ENCODE measurements around the gene SNAP91.
"Not testable (repeated sequence)": the region's sequence is repeated elsewhere in the genome, so short reads cannot be mapped to it uniquely, and the experiment has no call there.

SNAP91 gene

DNA sequence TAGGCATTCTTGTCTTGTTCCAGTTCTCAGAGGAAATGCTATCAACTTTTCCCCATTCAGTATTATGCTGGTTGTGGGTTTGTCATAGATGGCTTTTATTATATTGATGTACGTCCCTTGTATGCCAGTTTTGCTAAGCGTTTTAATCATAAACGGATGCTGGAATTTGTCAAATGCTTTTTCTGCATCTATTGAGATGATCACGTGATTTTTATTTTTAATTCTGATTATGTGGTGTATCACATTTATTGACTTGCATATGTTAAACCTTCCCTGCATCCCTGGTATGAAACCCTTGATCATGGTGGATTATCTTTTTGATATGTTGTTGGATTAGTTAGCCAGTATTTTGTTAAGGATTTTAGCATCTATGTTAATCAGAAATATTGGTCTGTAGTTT lies 79.0 kb downstream of the SNAP91 start:
- not testable (repeated sequence) for DNase-seq

DNA sequence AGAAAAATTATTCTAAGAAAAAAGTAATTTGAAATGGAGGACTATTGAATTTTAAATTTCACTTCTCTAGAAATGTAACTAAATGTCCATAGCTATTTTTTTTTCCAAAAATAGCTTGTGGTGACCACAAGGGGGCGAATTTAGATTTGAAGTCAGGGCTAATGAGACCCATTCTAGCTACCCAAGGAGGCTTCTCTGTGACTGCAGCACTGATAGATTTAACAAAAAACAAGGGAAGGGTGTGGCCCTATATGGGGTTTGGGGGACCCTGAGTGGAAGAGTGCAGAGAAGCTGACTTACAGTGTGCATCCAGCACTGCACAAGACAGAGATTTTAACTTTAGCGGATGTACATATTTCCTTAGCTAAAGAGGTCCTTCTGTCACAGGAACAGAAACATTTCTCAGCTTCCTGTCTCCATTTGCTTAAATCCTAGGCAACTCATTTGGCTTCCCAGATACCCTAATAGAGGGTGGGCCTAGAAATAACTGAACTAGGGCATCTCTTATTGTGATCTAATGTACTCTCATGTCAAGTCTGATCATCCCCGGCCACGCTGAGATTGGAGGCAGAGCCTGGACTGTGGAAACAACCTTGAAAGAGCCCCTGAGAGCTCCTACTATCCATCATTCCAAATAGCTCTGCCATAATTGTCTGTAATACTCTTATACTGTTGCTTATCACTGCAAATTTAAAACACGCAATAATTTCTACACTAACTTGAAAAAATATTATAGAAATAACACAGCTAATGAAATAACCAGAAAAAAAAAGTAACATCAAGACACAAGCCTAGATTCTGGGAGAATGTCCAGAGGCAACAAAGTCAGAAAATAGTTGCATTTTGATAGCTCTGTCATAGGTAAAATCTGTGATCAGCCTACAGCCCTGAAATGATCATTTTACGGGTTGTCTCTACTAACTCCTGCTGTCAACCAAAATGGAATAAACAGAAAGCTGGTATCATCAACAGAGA lies 93.6 kb downstream of the SNAP91 start:
- DNase-seq: no peak

DNA sequence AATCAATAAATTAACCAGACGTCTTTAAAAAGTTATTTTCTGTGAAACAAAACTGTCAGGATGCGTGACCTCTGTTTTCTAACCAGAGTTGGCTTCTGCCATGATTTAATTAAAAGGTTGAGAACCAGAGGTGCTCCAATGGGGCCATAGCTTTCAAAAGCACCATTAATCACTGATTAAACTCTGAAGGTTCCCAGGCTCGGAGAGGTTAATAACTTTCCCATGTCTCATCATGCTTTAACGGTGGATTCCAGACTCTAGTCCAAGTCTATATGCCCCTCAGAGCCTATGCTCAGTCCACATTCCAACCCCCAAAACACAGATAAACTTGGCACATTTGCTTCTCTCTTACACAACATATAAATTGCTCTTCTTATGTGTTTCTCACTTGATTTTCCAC lies 95.5 kb downstream of the SNAP91 start:
- DNase-seq: no peak

GRCh38 chr6:83609248-83609647 lies 99.7 kb downstream of the SNAP91 start:
- DNase-seq: no peak

DNA sequence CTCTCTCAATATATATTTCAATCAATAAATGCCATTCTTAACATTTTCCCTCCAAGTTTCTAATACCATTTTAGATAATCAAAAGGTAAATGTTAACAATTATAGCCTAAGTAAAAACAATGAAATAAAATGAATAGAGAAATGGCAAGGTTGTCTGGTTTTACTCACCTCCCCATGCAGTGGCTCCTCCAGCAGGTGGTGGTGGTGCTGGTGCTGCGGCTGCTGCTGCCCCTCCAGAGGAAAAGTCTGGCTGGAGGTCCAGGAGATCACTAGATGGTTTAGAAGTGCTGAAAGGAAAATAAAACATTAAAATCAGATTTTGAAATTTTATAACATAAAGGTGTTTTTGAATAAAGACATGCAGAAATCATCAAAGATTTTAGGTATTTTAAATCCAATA lies 103.4 kb downstream of the SNAP91 start:
- no peak for DNase-seq

- no peak for DNase-seq
Measured at GRCh38 chr6:83603551-83603950, 105.3 kb downstream of the SNAP91 start.

DNA sequence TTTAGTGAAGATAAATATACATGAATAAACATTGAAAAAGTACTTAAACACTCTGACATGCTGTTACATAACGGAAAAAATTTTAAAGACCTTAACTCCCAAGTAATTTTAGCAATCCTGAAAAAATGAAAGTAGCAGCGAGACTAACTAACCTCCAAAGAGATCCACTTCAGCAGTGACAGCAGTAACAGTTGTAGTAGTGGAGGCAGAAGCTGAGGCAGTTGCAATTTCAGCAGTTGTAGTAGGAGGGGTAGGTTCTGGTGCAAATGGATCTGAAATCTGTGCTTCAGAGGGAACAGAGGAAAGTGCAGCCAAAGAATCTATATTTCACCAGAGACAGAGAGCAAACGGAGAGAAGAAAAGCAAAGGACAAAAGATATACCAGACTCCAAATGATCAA lies 107.8 kb downstream of the SNAP91 start:
- no peak for DNase-seq

- DNase-seq: no peak
Measured at GRCh38 chr6:83600459-83600858, 108.4 kb downstream of the SNAP91 start.

- no peak for DNase-seq
Measured at GRCh38 chr6:83597511-83597910, 111.4 kb downstream of the SNAP91 start.

DNA sequence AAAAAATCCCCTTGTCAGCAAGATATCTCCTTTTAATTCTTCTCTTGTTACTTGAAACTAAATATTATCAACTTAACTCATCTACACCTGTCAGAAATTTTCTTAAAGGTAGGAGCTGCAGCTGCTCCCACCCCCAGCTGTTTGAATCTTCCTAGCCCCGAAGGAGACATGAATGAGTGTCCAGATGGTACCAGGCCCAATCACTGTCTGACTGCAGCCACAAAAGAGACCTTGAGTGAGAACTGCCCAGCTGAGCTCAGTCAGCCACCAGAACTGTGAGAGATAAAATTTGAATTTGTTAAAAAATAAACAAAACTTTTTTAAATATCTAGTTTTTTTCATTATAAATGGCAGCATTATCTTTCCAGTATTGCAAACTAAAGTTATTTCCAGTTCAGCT lies 111.8 kb downstream of the SNAP91 start:
- DNase-seq: no peak

- DNase-seq: no peak
Measured at GRCh38 chr6:83594941-83595340, 114.0 kb downstream of the SNAP91 start.

DNA sequence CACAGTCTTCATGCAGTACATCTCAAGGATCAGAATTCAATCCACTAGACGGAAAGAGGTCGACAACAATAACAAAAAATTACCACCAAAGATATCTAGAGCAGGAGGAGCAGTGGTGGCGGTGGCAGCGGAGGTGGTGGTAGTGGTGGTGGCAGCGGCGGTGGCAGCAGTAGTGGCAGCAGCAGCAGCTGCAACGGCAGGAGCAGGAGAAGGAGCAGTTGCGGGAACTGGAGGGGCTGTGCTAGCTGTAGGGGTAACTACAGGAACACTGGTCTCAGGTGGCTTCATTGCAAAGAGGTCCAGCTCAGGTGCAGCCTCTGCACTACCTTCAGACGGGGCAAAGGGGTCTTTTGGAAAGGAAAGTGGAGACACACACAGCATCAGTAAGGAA lies 115.5 kb downstream of the SNAP91 start:
- DNase-seq: no peak

- no peak for DNase-seq
Measured at GRCh38 chr6:83592770-83593394, 116.0 kb downstream of the SNAP91 start.

DNA sequence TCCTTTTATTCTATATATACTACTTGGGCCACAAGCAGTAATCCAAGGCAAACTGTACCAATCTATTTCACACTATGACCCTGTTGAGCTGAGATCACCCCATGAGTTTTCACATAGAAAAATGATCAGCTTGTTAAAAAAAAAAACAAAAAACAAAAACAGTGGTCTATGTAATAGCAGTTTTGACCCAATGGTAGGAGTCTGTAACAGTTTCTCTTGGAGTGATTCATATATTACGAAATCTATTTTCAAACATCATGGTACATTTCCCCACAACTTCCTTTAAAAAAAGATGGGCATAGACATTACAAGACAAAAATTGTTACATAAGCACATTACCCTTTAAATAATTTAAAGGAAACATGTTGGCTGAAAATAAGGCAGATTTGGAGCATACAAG lies 118.5 kb downstream of the SNAP91 start:
- DNase-seq: no peak

- DNase-seq: no peak
Measured at GRCh38 chr6:83589076-83589475, 119.8 kb downstream of the SNAP91 start.

DNA sequence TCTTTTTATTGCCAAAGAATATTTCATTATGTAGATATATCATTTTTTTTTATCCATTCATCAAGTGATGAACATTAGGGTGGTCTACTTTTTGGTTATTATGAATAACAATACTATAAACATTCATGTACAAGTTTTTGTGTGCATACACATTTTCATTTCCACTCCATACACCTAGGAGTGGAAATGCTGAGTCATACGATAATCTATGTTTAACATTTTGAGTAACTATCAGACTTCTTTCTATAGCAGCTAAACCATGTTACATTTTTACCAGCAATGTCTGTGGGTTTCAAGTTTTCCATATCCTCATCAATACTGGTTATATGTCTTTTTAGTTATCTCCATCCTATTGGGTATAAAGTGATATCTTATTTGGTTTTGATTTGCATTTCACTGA lies 130.8 kb downstream of the SNAP91 start:
- no peak for DNase-seq

GRCh38 chr6:83574783-83575182 lies 134.1 kb downstream of the SNAP91 start:
- DNase-seq: no peak

DNA sequence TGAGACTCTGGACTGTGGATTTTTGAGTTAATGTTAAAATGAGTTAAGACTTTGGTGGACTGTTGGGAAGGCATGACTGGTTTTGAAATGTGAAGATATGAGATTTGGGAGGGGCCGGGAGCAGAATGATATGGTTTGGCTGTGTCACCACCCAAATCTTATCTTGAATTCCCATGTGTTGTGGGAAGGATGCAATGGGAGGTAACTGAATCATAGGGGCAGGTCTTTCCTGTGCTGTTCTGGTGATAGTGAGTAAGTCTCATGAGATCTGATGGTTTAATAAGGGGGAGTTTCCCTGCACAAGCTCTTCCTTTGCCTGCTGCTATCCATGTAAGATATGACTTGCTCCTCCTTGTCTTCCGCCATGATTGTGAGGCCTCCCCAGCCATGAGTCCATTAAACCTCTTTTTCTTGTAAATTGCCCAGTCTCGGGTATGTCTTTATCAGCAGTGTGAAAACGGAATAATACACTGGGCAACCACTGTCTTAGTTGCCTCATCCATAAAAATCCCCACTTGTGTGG lies 137.2 kb downstream of the SNAP91 start:
- not testable (repeated sequence) for DNase-seq

- DNase-seq: no peak
Measured at GRCh38 chr6:83558975-83559374, 149.9 kb downstream of the SNAP91 start.

- DNase-seq: no peak
Measured at GRCh38 chr6:83556871-83557270, 152.0 kb downstream of the SNAP91 start.

DNA sequence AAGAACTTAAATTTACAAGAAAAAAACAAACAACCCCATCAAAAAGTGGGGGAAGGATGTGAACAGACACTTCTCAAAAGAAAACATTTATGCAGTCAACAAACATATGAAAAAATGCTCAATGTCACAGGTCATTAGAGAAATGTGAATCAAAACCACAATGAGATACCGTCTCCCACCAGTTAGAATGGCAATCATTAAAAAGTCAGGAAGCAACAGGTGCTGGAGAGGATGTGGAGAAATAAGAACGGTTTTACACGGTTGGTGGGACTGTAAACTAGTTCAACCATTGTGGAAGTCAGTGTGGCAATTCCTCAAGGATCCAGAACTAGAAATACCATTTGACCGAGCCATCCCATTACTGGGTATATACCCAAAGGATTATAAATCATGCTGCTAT lies 157.2 kb downstream of the SNAP91 start:
- not testable (repeated sequence) for DNase-seq

- DNase-seq: not testable (repeated sequence)
Measured at GRCh38 chr6:83550482-83550881, 158.4 kb downstream of the SNAP91 start.

- no peak for DNase-seq
Measured at GRCh38 chr6:83546636-83547035, 162.3 kb downstream of the SNAP91 start.

- no peak for DNase-seq
Measured at GRCh38 chr6:83539678-83540077, 169.2 kb downstream of the SNAP91 start.
